ENCODE results near the gene ST6GALNAC4.

The ST6GALNAC4 gene

DNA sequence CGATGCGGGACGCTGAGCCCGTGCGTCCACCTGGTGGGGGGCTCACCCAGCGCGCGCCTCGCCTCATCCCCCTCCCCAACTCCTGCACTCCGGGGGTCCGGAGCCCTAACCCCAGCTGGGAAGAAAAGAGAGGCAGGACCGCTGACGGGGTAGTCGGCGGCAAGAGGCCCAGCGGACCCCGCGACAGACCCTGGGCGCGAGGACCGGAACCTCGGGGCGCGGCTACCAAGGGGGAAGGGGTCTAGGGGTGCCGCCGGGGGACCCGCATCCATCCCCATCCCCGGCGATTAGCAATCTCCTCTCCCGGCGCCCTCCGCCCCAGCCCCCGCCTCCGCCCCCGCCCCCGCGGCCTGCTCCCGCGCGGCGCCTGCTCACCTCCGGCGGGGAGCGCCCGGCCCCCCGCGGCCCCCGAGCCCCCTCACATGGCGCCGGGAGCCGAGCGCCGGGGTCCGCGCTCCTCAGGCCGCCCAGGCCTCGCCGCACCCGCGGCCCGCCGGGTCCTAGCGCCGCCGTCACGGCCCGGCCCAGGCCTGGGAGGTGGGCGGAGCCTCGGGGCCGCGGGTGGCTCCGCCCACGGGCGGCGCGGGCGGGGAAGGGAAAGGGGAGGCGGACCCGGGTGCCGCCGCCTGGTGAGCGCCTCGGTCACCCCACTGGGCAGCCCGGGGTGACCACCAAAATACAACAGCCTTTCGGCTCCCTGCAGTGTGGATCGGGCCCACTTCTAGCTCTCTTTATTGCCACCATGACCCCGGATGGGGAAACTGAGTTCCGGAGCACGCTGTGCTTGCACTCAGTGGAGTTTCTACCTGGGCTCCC lies 17.5 kb downstream of the ST6GALNAC4 start, which contains the start of gene ST6GALNAC6 (continued):
- 0 out of 2 replicates have a peak, but pooled peaks have one; percentile 52 for TF ChIP-seq ZBTB7A (tag by site-specific recombination; IDR thresholded peaks at IDR 0.05; ENCODE audit: low read depth)

- H3K9me3 ChIP-seq (ENCODE audit: control insufficient read depth, insufficient read depth, low read depth, low read length) = no peaks in the 10 kb centered on the region
- H3K4me1 ChIP-seq (ENCODE audit: control insufficient read depth, insufficient read depth, low read length) = no peaks in the 10 kb centered on the region
- H3K36me3 ChIP-seq (ENCODE audit: control insufficient read depth in 2 of 2, insufficient read depth in 1 of 2, low read length in 2 of 2) = peaks cover 0 to 33% of the 10 kb centered on the region in 2 experiments; a peak in 1 of 3 replicates
- ChIA-PET CTCF (interaction anchor here (0.6 to 0.9 kb wide), 5 partner anchors 8 to 111 kb away, joined by 3 to 5 read pairs (median 3); no protein-coding TSS in a partner anchor), POLR2A (interaction anchor here (0.6 to 2.0 kb wide), 5 partner anchors 9 to 1128 kb away, joined by 3 to 9 read pairs (median 4); partner anchors contain the start of genes LRSAM1, RPL12 and ST6GALNAC4)
- peak overlapping the region; percentile 86 for H3K4me3 ChIP-seq (ENCODE audit: low read depth, low read length)
- peak overlapping the region; percentile 78; the same call in 1 of the 2 replicates for H3K27ac ChIP-seq (ENCODE audit: extremely low read depth, low read depth, low read length)
- no peak for TF ChIP-seq ZNF777 (tag by site-specific recombination; IDR thresholded peaks at IDR 0.05; ENCODE audit: borderline replicate concordance)
- TF ChIP-seq KLF8 (tag by site-specific recombination; IDR thresholded peaks at IDR 0.05) = 0 out of 2 replicates have a peak, but pooled peaks have one; percentile 43
- no peak for TF ChIP-seq ZNF549 (tag by site-specific recombination; IDR thresholded peaks at IDR 0.05)
- no peak for TF ChIP-seq ZNF626 (tag by site-specific recombination; IDR thresholded peaks at IDR 0.05)
- TF ChIP-seq, protein P1, sequence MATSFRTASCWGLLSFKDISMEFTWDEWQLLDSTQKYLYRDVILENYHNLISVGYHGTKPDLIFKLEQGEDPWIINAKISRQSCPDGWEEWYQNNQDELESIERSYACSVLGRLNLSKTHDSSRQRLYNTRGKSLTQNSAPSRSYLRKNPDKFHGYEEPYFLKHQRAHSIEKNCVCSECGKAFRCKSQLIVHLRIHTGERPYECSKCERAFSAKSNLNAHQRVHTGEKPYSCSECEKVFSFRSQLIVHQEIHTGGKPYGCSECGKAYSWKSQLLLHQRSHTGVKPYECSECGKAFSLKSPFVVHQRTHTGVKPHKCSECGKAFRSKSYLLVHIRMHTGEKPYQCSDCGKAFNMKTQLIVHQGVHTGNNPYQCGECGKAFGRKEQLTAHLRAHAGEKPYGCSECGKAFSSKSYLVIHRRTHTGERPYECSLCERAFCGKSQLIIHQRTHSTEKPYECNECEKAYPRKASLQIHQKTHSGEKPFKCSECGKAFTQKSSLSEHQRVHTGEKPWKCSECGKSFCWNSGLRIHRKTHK (tag by site-specific recombination; IDR thresholded peaks at IDR 0.05) = no peak
- TF ChIP-seq, protein P2, sequence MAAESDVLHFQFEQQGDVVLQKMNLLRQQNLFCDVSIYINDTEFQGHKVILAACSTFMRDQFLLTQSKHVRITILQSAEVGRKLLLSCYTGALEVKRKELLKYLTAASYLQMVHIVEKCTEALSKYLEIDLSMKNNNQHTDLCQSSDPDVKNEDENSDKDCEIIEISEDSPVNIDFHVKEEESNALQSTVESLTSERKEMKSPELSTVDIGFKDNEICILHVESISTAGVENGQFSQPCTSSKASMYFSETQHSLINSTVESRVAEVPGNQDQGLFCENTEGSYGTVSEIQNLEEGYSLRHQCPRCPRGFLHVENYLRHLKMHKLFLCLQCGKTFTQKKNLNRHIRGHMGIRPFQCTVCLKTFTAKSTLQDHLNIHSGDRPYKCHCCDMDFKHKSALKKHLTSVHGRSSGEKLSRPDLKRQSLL (tag by site-specific recombination; IDR thresholded peaks at IDR 0.05) = peak; percentile 85
- TF ChIP-seq ZEB2 (tag by site-specific recombination; IDR thresholded peaks at IDR 0.05) = 0 out of 2 replicates have a peak, but pooled peaks have one; percentile 33
- TF ChIP-seq KLF10 (tag by site-specific recombination; IDR thresholded peaks at IDR 0.05) = 0 out of 2 replicates have a peak, but pooled peaks have one; percentile 24
- TF ChIP-seq, protein P3, sequence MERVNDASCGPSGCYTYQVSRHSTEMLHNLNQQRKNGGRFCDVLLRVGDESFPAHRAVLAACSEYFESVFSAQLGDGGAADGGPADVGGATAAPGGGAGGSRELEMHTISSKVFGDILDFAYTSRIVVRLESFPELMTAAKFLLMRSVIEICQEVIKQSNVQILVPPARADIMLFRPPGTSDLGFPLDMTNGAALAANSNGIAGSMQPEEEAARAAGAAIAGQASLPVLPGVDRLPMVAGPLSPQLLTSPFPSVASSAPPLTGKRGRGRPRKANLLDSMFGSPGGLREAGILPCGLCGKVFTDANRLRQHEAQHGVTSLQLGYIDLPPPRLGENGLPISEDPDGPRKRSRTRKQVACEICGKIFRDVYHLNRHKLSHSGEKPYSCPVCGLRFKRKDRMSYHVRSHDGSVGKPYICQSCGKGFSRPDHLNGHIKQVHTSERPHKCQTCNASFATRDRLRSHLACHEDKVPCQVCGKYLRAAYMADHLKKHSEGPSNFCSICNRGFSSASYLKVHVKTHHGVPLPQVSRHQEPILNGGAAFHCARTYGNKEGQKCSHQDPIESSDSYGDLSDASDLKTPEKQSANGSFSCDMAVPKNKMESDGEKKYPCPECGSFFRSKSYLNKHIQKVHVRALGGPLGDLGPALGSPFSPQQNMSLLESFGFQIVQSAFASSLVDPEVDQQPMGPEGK (tag by site-specific recombination; IDR thresholded peaks at IDR 0.05) = peak; percentile 93
- TF ChIP-seq KLF1 (tag by site-specific recombination; IDR thresholded peaks at IDR 0.05) = no peak
- TF ChIP-seq ZSCAN30 (tag by site-specific recombination; IDR thresholded peaks at IDR 0.05) = peak; percentile 60
- TF ChIP-seq EGR2 (tag by site-specific recombination; IDR thresholded peaks at IDR 0.05; ENCODE audit: low read depth) = peak; percentile 63
- peak; percentile 79; the same call in 1 of the 2 replicates for TF ChIP-seq ZBTB10 (tag by site-specific recombination; IDR thresholded peaks at IDR 0.05)
- no peak for TF ChIP-seq ZNF354C (tag by site-specific recombination; IDR thresholded peaks at IDR 0.05; ENCODE audit: borderline replicate concordance, low read depth)
- 0 out of 2 replicates have a peak, but pooled peaks have one; percentile 11 for TF ChIP-seq ZNF561 (tag by site-specific recombination; IDR thresholded peaks at IDR 0.05; ENCODE audit: borderline replicate concordance)
- TF ChIP-seq ZNF221 (tag by site-specific recombination; IDR thresholded peaks at IDR 0.05; ENCODE audit: borderline replicate concordance) = no peak
- no peak for TF ChIP-seq ZNF529 (tag by site-specific recombination; IDR thresholded peaks at IDR 0.05; ENCODE audit: insufficient replicate concordance)
- 0 out of 2 replicates have a peak, but pooled peaks have one; percentile 33 for TF ChIP-seq SP7 (tag by site-specific recombination; IDR thresholded peaks at IDR 0.05)
- TF ChIP-seq ZNF266 (tag by site-specific recombination; IDR thresholded peaks at IDR 0.05; ENCODE audit: low read depth) = no peak
- no peak for TF ChIP-seq ZFP41 (tag by site-specific recombination; IDR thresholded peaks at IDR 0.05; ENCODE audit: borderline replicate concordance)
- TF ChIP-seq ZBTB20 (tag by site-specific recombination; IDR thresholded peaks at IDR 0.05) = peak; percentile 58
- TF ChIP-seq, protein P4, sequence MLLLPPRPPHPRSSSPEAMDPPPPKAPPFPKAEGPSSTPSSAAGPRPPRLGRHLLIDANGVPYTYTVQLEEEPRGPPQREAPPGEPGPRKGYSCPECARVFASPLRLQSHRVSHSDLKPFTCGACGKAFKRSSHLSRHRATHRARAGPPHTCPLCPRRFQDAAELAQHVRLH (tag by site-specific recombination; IDR thresholded peaks at IDR 0.05) = peak; percentile 48; the same call in 1 of the 2 replicates
Measured at GRCh38 chr9:127898433-127899127, 18.3 kb downstream of the ST6GALNAC4 start.
